ENCODE measurements around the gene TUBD1. TPM values are rescaled to one million over a fixed set of nuclear protein-coding genes. Genes with fewer than 3 reads are reported as not detected.

The TUBD1 gene
- total RNA-seq, 2 experiments from 2014 or later, result 7.3 to 9.4 TPM

- H3K27ac ChIP-seq (ENCODE audit: low read depth in 1 of 2, low read length in 2 of 2), result peak overlapping the region; percentile 77 to 92
- H3K9me3 ChIP-seq (ENCODE audit: control insufficient read depth in 1 of 2, insufficient read depth in 1 of 2, low read length in 2 of 2), result no peaks in the 10 kb centered on the region
- POLR2A ChIA-PET, result interaction anchor here (0.6 to 4.9 kb wide), 8 partner anchors 9 to 87 kb away, joined by 3 to 86 read pairs (median 15); no protein-coding TSS in a partner anchor
- H3K36me3 Mint-ChIP-seq (ENCODE audit: low read depth), result peaks cover 46% of the 10 kb centered on the region
- H3K4me3 ChIP-seq (ENCODE audit: low read length), result peak overlapping the region; percentile 82
- H3K9me3 Mint-ChIP-seq, result no peaks in the 10 kb centered on the region
- H3K27me3 Mint-ChIP-seq, result no peaks in the 10 kb centered on the region
- intact Hi-C loops (cut with DNase I, micrococcal nuclease), result no loop called here
- H3K36me3 ChIP-seq (ENCODE audit: insufficient read depth, low read length), result peaks cover 9% of the 10 kb centered on the region
- DNase-seq (peak in 3 of 14 experiments; percentile 54 to 58 (median 57)), ATAC-seq (ENCODE audit: poor library complexity) (no peak)
- no peaks in the 10 kb centered on the region for H3K27me3 ChIP-seq (ENCODE audit: control insufficient read depth in 1 of 2, insufficient read depth in 2 of 2, low read length in 2 of 2)
- peak overlapping the region; percentile 94 for H3K4me3 Mint-ChIP-seq
- H3K27ac Mint-ChIP-seq, result peak overlapping the region; percentile 86
- TF ChIP-seq CTCF (IDR thresholded peaks at IDR 0.05), result no peak
- peaks cover 34% of the 10 kb centered on the region for H3K4me1 ChIP-seq (ENCODE audit: insufficient read depth, low read length)
- CTCF ChIA-PET, result interaction anchor here (0.9 to 1.2 kb wide), 3 partner anchors 18 to 86 kb away, joined by 3 to 5 read pairs (median 4); no protein-coding TSS in a partner anchor
- H3K4me1 Mint-ChIP-seq (ENCODE audit: low read depth), result peaks cover 75% of the 10 kb centered on the region
Measured at GRCh38 chr17:59840329-59841090, 52.2 kb downstream of the TUBD1 start.

- peaks cover 70% of the 10 kb centered on the region for H3K4me1 Mint-ChIP-seq (ENCODE audit: low read depth)
- CTCF ChIA-PET, result interaction anchor here (0.8 to 3.4 kb wide), 8 partner anchors 9 to 87 kb away, joined by 3 to 39 read pairs (median 4); no protein-coding TSS in a partner anchor
- peaks cover 46% of the 10 kb centered on the region for H3K36me3 Mint-ChIP-seq (ENCODE audit: low read depth)
Measured at GRCh38 chr17:59839651-59840328, 53.0 kb downstream of the TUBD1 start.

More at GRCh38 chr17:59839651-59840328, 53.0 kb downstream of the TUBD1 start:
- H3K27ac ChIP-seq (ENCODE audit: low read depth in 1 of 2, low read length in 2 of 2), result peak overlapping the region; percentile 77 to 92
- peaks cover 9% of the 10 kb centered on the region for H3K36me3 ChIP-seq (ENCODE audit: insufficient read depth, low read length)
- H3K4me1 ChIP-seq (ENCODE audit: insufficient read depth, low read length), result peaks cover 31% of the 10 kb centered on the region
- POLR2A ChIA-PET, result interaction anchor here (0.6 to 4.9 kb wide), 9 partner anchors 8 to 86 kb away, joined by 3 to 86 read pairs (median 22); partner anchors contain the start of genes RPS6KB1 and TUBD1
- Mint-ChIP-seq H3K27ac (peak overlapping the region; percentile 86), H3K9me3 (no peaks in the 10 kb centered on the region), H3K27me3 (no peaks in the 10 kb centered on the region), H3K4me3 (peak overlapping the region; percentile 94)
- peak overlapping the region; percentile 82 for H3K4me3 ChIP-seq (ENCODE audit: low read length)
- DNase-seq (peak in 1 of 14 experiments; percentile 44), ATAC-seq (ENCODE audit: poor library complexity) (no peak)
- no peaks in the 10 kb centered on the region for H3K27me3 ChIP-seq (ENCODE audit: control insufficient read depth in 1 of 2, insufficient read depth in 2 of 2, low read length in 2 of 2)
- H3K9me3 ChIP-seq (ENCODE audit: control insufficient read depth in 1 of 2, insufficient read depth in 1 of 2, low read length in 2 of 2), result no peaks in the 10 kb centered on the region
- no peak for TF ChIP-seq CTCF (IDR thresholded peaks at IDR 0.05)
- intact Hi-C loops (cut with DNase I, micrococcal nuclease), result loop anchor here (5.0 kb wide), 2 partner anchors 52 to 53 kb away; partner anchors contain the start of genes RPS6KB1 (in 1 of the 2) and TUBD1 (in 1 of the 2)
